Motor neuron (in vitro differentiated cells): ENCODE data around the gene MYO1E. TPM values are rescaled to one million over a fixed set of nuclear protein-coding genes. Genes with fewer than 3 reads are reported as not detected.
"Not testable (repeated sequence)": the region's sequence is repeated elsewhere in the genome, so short reads cannot be mapped to it uniquely, and the experiment has no call there.

ENCODE experiments used
- ATAC-seq, 8 experiments: fragments of 200-7000 bp; cut with Tn5 transposase; replicated peaks in 6 of 8; 2 replicates each; pipeline ENCODE4 v1.8.0; 2021; ENCODE audit warnings: mild to moderate bottlenecking in 8 of 8, moderate library complexity in 8 of 8
- H3K27ac ChIP-seq, 2 donors: fragments of 250-450 bp; sonication (Bioruptor Pico); 2 replicates each; pipeline ENCODE4 v1.9.0; 2021; ENCODE audit warnings: antibody characterized with exemption in 2 of 2, mild to moderate bottlenecking in 2 of 2, moderate library complexity in 1 of 2
- H3K4me1 ChIP-seq, 2 donors: fragments of 250-450 bp; sonication (Bioruptor Pico); replicated peaks in 1 of 2; 2 replicates each; pipeline ENCODE4 v1.6.1; 2021; ENCODE audit warnings: antibody characterized with exemption in 2 of 2, mild to moderate bottlenecking in 2 of 2, moderate library complexity in 1 of 2
- H3K4me3 ChIP-seq, 5 donors: fragments of 250-450 bp; sonication (Bioruptor Pico); 2 replicates each; pipeline ENCODE4 v1.9.0; 2021; ENCODE audit warnings: antibody characterized with exemption in 5 of 5, mild to moderate bottlenecking in 5 of 5, moderate library complexity in 4 of 5
- WGBS, 10 experiments: fragments of 450-650 bp; shearing (Covaris generic); methylation state at CpG; one replicate each; pipeline ENCODE4 v1.0.0; 2022; 5-methylcytosine and 5-hydroxymethylcytosine counted together
- in situ Hi-C, 9 experiments: fragments of 400-800 bp; cut with MboI; loops; one replicate each; pipeline ENCODE4 v1.15.0; 2021; ENCODE audit warnings: low sequenced_read_pairs in 9 of 9, low pct_unique_long_range_greater_than_20kb in 2 of 9; ENCODE audit not compliant: unreplicated experiment in 9 of 9
- total RNA-seq, 8 experiments: library from RNA; unstranded; fragments of 300-600 nt; gene quantifications; 2 replicates each; pipeline versions ENCODE4 v1.2.3 to v1.2.4, GENCODE V29; 2022

The MYO1E gene
- total RNA-seq, 8 experiments from 2014 or later, result 4.0 to 71.1 (median 6.9) TPM

DNA sequence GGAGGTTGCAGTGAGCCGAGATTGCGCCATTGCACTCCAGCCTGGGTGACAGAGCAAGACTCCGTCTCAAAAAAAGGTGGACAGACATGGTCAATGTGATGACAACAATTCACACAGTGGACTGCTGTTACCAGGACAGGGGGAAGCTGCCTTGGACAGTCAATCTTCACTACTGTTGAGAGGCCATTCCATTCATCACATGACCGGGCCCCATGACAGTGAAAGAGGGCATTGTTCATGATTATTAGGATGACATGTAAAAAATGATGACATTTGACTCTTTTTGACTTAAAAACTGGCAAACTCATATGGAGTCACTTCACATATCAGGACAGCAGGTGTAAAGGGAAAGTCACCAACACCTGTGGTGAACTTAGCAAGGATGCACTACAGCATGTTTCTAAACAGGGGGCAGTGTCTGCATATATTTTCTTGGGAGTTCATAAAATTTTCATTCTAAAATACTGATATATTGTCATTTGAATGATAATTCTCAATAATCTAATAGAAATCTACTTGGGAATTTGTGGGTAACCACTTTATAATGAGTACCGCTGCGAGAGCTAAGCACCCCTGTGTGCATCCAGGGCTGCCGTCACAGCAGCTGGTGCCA is 200.3 kb downstream of the MYO1E start:
- Histone ChIP-seq H3K4me3 (no peak overlapping the region), H3K27ac (no peak overlapping the region), H3K4me1 (peaks cover 0 to 17% of the 10 kb centered on the region in 2 donors)
- 94 to 100% (median 100%) methylated on average over 1 to 4 of the region's 7 CpGs; no CpG with 5 or more reads in 1 of the 10 experiments for WGBS, 10 experiments
- ATAC-seq, result no peak
- in situ Hi-C loops, result loop anchor here in 6 of 9 experiments (25.0 kb wide), 1 partner anchor 315 kb away; no protein-coding TSS in a partner anchor

GRCh38 chr15:59171067-59171397 is 201.6 kb downstream of the MYO1E start:
- in situ Hi-C loops, result loop anchor here in 6 of 9 experiments (25.0 kb wide), 1 partner anchor 316 kb away; no protein-coding TSS in a partner anchor
- H3K4me1 ChIP-seq, result peaks cover 0 to 17% of the 10 kb centered on the region in 2 donors
- no peak overlapping the region for H3K27ac ChIP-seq
- no peak overlapping the region for H3K4me3 ChIP-seq
- 80 to 100% (median 95%) methylated on average over 2 to 4 of the region's 8 CpGs; no CpG with 5 or more reads in 6 of the 10 experiments for WGBS, 10 experiments
- no peak for ATAC-seq

DNA sequence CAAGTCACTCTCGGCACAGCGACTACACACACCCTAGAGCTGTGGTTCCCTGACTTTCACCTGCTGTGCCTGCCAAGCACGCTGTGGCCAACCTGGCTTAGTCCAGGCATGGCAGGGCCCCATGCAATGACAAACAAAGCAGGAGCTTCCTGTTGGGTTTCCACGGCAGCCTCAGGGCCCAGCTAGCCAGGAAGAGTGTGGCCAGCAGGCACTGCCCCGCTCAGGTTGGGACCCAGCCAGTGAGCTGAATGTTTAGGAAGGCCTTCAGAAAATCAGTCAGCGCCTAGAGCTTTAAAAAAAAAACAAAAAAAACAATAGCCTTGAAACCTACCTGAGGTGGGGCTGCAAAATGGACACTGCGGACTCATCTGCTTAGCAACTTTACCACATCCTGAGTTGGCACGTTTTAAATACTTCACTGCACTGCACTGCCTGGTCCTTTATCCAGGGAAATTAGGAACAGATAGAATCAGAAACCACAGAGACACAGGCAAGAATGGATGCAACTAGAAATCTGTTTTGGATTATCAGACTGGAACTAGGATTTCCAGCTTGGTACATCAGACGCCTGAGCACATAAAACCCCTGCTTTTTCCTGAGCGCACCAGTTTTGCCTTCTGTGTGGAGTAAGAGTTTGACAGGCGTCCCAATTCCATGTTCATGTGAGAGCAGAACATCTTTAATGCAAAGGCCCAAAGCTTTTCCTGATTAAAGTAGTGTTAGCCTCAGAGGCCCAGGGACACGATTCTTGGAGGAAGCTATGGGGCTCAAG is 202.2 kb downstream of the MYO1E start:
- Histone ChIP-seq H3K4me3 (no peak overlapping the region), H3K4me1 (peaks cover 0 to 17% of the 10 kb centered on the region in 2 donors), H3K27ac (no peak overlapping the region)
- 9 to 100% (median 60%) methylated on average over 1 to 9 of the region's 12 CpGs; no CpG with 5 or more reads in 2 of the 10 experiments for WGBS, 10 experiments
- peak in 7 of 8 experiments; percentile 11 to 91 (median 57) for ATAC-seq
- in situ Hi-C loops, result loop anchor here in 6 of 9 experiments (25.0 kb wide), 1 partner anchor 317 kb away; no protein-coding TSS in a partner anchor

GRCh38 chr15:59169251-59169708 is 203.4 kb downstream of the MYO1E start:
- 34 to 100% (median 86%) methylated on average over 1 to 3 of the region's 3 CpGs for WGBS, 10 experiments
- Histone ChIP-seq H3K4me1 (peaks cover 0 to 9% of the 10 kb centered on the region in 2 donors), H3K4me3 (no peak overlapping the region), H3K27ac (no peak overlapping the region)
- in situ Hi-C loops, result loop anchor here in 6 of 9 experiments (25.0 kb wide), 1 partner anchor 318 kb away; no protein-coding TSS in a partner anchor
- peak in 6 of 8 experiments; percentile 27 to 41 (median 30) for ATAC-seq

- ATAC-seq, result peak in 1 of 8 experiments; percentile 43
- WGBS, 10 experiments, result 83 to 100% (median 90%) methylated on average over 1 to 3 of the region's 7 CpGs; no CpG with 5 or more reads in 4 of the 10 experiments
- H3K4me1 ChIP-seq, result peaks cover 0 to 9% of the 10 kb centered on the region in 2 donors
- no peak overlapping the region for H3K27ac ChIP-seq
- in situ Hi-C loops, result loop anchor here in 6 of 9 experiments (25.0 kb wide), 1 partner anchor 319 kb away; no protein-coding TSS in a partner anchor
- no peak overlapping the region for H3K4me3 ChIP-seq
Observed at GRCh38 chr15:59168536-59168935, 204.1 kb downstream of the MYO1E start.

- no peak for ATAC-seq
- Histone ChIP-seq H3K4me1 (peaks cover 0 to 9% of the 10 kb centered on the region in 2 donors), H3K27ac (no peak overlapping the region), H3K4me3 (no peak overlapping the region)
- in situ Hi-C loops, result loop anchor here in 6 of 9 experiments (25.0 kb wide), 1 partner anchor 321 kb away; no protein-coding TSS in a partner anchor
- WGBS, 10 experiments, result 49 to 100% (median 83%) methylated on average over 3 to 9 of the region's 11 CpGs; no CpG with 5 or more reads in 1 of the 10 experiments
Observed at GRCh38 chr15:59166601-59167265, 205.9 kb downstream of the MYO1E start.

GRCh38 chr15:59166166-59166565 is 206.5 kb downstream of the MYO1E start:
- 15 to 100% (median 67%) methylated on average over 1 to 4 of the region's 4 CpGs for WGBS, 10 experiments
- H3K27ac ChIP-seq, result no peak overlapping the region
- in situ Hi-C loops, result loop anchor here in 6 of 9 experiments (25.0 kb wide), 1 partner anchor 321 kb away; no protein-coding TSS in a partner anchor

GRCh38 chr15:59165726-59166125 is 206.9 kb downstream of the MYO1E start:
- H3K4me3 ChIP-seq, result no peak overlapping the region
- no peak overlapping the region for H3K27ac ChIP-seq
- WGBS, 10 experiments, result 20 to 100% (median 82%) methylated on average over 1 to 3 of the region's 3 CpGs; no CpG with 5 or more reads in 2 of the 10 experiments
- ATAC-seq, result peak in 1 of 8 experiments; percentile 32
- H3K4me1 ChIP-seq, result peaks cover 0 to 9% of the 10 kb centered on the region in 2 donors
- in situ Hi-C loops, result loop anchor here in 6 of 9 experiments (25.0 kb wide), 1 partner anchor 322 kb away; no protein-coding TSS in a partner anchor

More at GRCh38 chr15:59166166-59166565, 206.5 kb downstream of the MYO1E start:
- peaks cover 0 to 9% of the 10 kb centered on the region in 2 donors for H3K4me1 ChIP-seq
- H3K4me3 ChIP-seq, result no peak overlapping the region
- no peak for ATAC-seq

- H3K4me1 ChIP-seq, result not testable (repeated sequence)
- in situ Hi-C loops, result loop anchor here in 6 of 9 experiments (25.0 kb wide), 1 partner anchor 325 kb away; no protein-coding TSS in a partner anchor
Observed at GRCh38 chr15:59162080-59162479, 210.6 kb downstream of the MYO1E start.

DNA sequence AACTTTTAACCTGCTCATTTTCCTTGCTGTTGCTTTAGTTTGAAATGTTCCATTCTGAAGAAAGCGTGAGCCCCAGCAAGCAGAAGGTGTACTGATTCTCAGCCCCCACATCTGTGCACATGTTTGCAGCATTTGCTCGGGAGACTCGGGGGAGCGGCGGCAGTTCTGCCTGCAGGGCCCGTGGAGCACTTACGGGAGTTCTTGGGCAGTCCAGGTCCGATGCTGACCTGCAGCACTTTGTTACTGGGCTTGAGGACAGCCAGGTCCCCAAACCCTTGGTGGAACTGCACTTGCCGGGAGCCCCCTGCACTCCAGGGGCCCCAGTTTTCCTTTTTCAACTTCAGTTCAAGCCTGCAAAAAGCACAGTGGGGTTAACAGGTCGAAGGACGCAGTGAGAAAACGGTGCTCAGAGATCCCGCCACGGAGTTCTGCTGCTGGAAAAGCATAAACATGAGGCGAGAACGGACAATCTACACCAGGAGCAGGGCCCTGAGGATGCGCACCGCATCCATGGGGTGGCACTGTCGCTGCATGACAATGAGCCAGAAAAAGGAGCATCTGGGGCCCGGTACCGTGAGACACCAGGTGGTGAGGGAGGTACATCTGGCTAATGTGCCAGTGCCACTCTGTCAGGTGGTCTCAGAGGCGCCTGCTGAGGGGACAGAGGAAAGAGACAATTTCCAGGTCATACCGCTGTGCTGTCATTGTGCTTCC is 211.6 kb downstream of the MYO1E start:
- WGBS, 10 experiments, result 70 to 100% (median 78%) methylated on average over 1 to 8 of the region's 23 CpGs; no CpG with 5 or more reads in 4 of the 10 experiments
- Histone ChIP-seq H3K27ac (no peak overlapping the region), H3K4me3 (no peak overlapping the region), H3K4me1 (no peaks in the 10 kb centered on the region)
- in situ Hi-C loops, result loop anchor here in 6 of 9 experiments (25.0 kb wide), 1 partner anchor 326 kb away; no protein-coding TSS in a partner anchor
- peak in 6 of 8 experiments; percentile 47 to 76 (median 54) for ATAC-seq

More at GRCh38 chr15:59162080-59162479, 210.6 kb downstream of the MYO1E start:
- not testable (repeated sequence) for H3K27ac ChIP-seq, H3K4me3 ChIP-seq, ATAC-seq
- WGBS, 10 experiments, result 86 to 100% (median 100%) methylated on average over 1 to 7 of the region's 8 CpGs; no CpG with 5 or more reads in 2 of the 10 experiments

GRCh38 chr15:59159210-59159609 is 213.5 kb downstream of the MYO1E start:
- ATAC-seq, result no peak
- WGBS, 10 experiments, result 79 to 100% (median 90%) methylated on average over 1 to 7 of the region's 9 CpGs; no CpG with 5 or more reads in 3 of the 10 experiments
- no peaks in the 10 kb centered on the region for H3K4me1 ChIP-seq

More at GRCh38 chr15:59159210-59159609, 213.5 kb downstream of the MYO1E start:
- in situ Hi-C loops, result loop anchor here in 6 of 9 experiments (25.0 kb wide), 1 partner anchor 328 kb away; no protein-coding TSS in a partner anchor
- no peak overlapping the region for H3K4me3 ChIP-seq
- no peak overlapping the region for H3K27ac ChIP-seq
